Stomach (tissue), 4 donors: ENCODE results near the gene MPDU1.

ENCODE experiments used
- CTCF ChIP-seq, 7 experiments: fragments of 450-650 bp in 4 of 7; fragments of 200-600 bp in 3 of 7; sonication (generic) in 3 of 7; IDR thresholded peaks; one replicate each; pipeline ENCODE4 v1.5.1; 2016 to 2019; ENCODE audit warnings: antibody characterized with exemption in 7 of 7, control low read depth in 2 of 7, mild to moderate bottlenecking in 1 of 7
- EP300 ChIP-seq: sonication (generic); formaldehyde crosslinking; IDR thresholded peaks from one replicate; pipeline ENCODE4 v1.6.1; 2017; ENCODE audit warnings: antibody characterized with exemption
- POLR2A ChIP-seq, 4 donors: fragments of 450-650 bp; IDR thresholded peaks; one replicate each; pipeline ENCODE4 v1.6.1; 2016; ENCODE audit warnings: antibody characterized with exemption in 4 of 4, control low read depth in 2 of 4, mild to moderate bottlenecking in 1 of 4, moderate library complexity in 1 of 4
- POLR2AphosphoS5 ChIP-seq, 3 donors: sonication (generic); formaldehyde crosslinking; IDR thresholded peaks; one replicate each; pipeline ENCODE4 v1.6.1; 2016; ENCODE audit warnings: antibody characterized with exemption in 3 of 3

- no peak for TF ChIP-seq CTCF (IDR thresholded peaks at IDR 0.05)
- TF ChIP-seq POLR2A (IDR thresholded peaks at IDR 0.05), result no peak
- TF ChIP-seq POLR2AphosphoS5 (IDR thresholded peaks at IDR 0.05), result no peak
- no peak for TF ChIP-seq EP300
These were observed 3.6 kb upstream of the MPDU1 start for GRCh38 chr17:7579834-7580603.
